Measurements from ENCODE around the gene KCNMA1.

- TF ChIP-seq GATA2 (IDR thresholded peaks at IDR 0.05; ENCODE audit: low read depth, low read length): no peak
- TF ChIP-seq GATA3 (IDR thresholded peaks at IDR 0.05; ENCODE audit: low read depth, low read length): no peak
Measured at GRCh38 chr10:77204171-77204570, 433.4 kb downstream of the KCNMA1 start.

Measured in SH-SY5Y (cell line).